ENCODE data around the gene FIGLA.

FIGLA gene

DNA sequence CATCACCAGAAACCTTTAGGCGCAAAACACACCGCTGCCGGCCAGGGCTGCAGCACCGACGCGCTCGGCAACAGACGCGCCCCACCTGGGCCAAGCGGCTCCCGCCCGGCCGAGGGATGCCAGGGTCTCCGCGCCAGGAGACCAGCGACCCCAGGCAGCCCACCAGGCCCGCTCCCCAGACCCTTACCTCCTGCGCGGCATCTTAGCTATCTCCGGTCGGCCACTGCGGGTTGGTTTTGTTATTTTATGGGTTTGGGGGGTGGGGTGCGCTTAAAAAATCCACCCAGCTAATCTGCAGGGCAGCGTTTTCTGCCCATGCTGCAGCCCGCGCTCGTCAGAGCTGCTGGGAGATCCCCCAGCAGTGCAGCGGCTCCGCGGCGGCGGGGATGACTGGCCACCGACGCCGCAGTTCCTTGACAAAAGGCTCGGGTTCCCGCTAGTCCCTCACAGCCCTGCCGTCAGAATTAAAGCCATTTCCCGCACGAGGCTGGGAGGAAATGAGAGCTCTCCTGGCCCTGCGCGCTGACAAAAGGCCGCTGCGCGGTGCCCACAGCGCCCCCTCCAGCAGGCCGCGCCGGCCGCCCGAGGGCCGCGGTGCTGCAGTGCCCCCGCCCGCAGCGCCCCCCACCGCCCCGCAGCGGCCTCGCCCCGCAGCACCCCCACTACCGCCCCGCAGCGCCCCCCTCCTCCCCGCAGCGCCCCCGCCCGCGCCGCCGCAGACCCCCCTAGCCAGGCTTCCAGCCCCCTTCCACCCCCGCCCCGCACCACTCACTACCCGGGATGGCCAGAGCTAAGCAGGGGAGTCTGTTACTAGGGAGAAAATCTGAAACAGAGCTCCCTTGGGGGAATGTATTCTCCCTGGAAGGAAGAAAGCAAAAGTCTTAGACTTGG, 22.5 kb downstream of the FIGLA start, which contains the start of gene ADD2:
Gene ADD2, minus strand, starts transcription at position 502 of the 891 bp plus-strand sequence. CDS start 61,792 bp downstream, outside the sequence.
- Histone ChIP-seq H3K9ac (ENCODE audit: low read depth, low read length) (peak within 1 kb of the TSS; percentile 85), H3K4me3 (ENCODE audit: low read length) (peak within 1 kb of the TSS; percentile 80), H3K36me3 (ENCODE audit: insufficient read depth, low read depth, low read length) (no peaks in the 10 kb centered on the region), H3K4me1 (ENCODE audit: insufficient read depth, low read length) (peaks cover 33% of the 10 kb centered on the region), H3K9me3 (ENCODE audit: insufficient read depth, low read depth, low read length) (no peaks in the 10 kb centered on the region), H3K27me3 (ENCODE audit: insufficient read depth, low read length) (no peaks in the 10 kb centered on the region), H3K27ac (ENCODE audit: low read length) (peak within 1 kb of the TSS; percentile 57)

DNA sequence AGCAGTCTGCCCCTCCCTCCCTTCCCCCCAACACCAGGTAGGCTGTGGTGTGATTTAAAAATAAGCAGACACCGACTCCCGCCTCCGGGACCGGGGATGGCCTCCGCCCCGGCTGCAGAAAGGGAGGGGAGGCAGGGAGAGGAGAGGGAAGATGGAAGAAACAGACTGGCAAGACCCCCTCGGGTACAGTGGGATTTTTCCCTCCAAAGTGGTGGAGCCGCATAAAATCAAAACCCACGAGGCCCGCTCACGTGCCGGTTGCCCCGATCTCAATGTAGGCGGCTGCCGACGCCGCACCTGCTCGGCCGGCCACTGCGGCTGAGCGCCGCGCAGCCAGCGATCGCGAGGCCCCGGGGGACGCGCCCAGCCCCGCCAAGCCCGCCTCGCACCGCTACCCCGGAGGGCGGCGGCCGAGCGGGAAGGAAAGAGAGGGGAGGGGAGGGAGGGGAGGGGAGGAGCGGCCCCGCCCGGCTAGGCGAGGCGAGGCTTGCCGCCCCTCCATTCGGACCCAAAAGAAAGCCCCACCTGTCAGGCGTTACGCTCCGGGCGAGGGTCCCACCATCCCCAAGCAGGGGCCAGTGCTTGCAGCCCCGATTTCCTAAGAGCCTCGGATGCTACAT, 23.3 kb downstream of the FIGLA start:
- Histone ChIP-seq H3K27me3 (ENCODE audit: insufficient read depth, low read length) (no peaks in the 10 kb centered on the region), H3K4me1 (ENCODE audit: insufficient read depth, low read length) (peaks cover 33% of the 10 kb centered on the region), H3K36me3 (ENCODE audit: insufficient read depth, low read depth, low read length) (no peaks in the 10 kb centered on the region), H3K4me3 (ENCODE audit: low read length) (peak overlapping the region; percentile 80), H3K27ac (ENCODE audit: low read length) (peak overlapping the region; percentile 57), H3K9me3 (ENCODE audit: insufficient read depth, low read depth, low read length) (no peaks in the 10 kb centered on the region), H3K9ac (ENCODE audit: low read depth, low read length) (peak overlapping the region; percentile 85)

DNA sequence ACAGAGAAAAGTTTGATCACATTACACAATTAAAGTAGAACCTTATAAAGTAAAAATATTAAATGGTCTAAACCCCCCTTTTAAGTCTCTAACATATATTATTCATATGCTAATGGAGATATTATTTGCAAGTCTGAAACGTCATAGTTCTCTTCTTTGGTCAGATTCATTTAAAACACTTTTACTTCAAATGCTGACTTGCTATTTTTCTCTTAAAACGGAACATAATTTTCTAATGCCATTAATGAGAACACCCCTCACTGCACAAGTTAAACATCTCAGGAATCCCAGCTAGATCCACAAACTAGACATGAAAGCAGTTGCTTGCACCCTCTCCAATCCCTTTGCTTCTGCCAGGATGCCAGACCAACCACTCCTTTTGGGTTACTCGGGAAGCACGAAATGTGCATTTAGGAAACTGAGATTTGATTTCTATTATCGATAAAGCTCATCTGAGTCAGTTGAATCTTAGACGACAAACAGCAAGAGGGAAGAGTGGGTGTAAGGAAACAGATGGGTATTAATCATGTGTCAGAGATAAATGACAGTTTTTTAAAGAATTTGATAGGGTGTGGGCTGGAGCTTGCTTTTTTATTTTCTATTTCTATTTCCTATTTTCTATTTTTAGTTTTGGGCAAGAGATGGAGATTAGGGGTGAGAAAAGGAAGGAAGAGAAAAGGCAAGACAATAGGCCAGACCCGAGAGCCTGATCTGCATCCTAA, 23.9 kb downstream of the FIGLA start:
- Histone ChIP-seq H3K9me3 (ENCODE audit: insufficient read depth, low read depth, low read length) (no peaks in the 10 kb centered on the region), H3K27ac (ENCODE audit: low read length) (peak overlapping the region; percentile 57), H3K36me3 (ENCODE audit: insufficient read depth, low read depth, low read length) (no peaks in the 10 kb centered on the region), H3K9ac (ENCODE audit: low read depth, low read length) (peak overlapping the region; percentile 85), H3K4me1 (ENCODE audit: insufficient read depth, low read length) (peaks cover 33% of the 10 kb centered on the region), H3K27me3 (ENCODE audit: insufficient read depth, low read length) (no peaks in the 10 kb centered on the region), H3K4me3 (ENCODE audit: low read length) (peak overlapping the region; percentile 80)

DNA sequence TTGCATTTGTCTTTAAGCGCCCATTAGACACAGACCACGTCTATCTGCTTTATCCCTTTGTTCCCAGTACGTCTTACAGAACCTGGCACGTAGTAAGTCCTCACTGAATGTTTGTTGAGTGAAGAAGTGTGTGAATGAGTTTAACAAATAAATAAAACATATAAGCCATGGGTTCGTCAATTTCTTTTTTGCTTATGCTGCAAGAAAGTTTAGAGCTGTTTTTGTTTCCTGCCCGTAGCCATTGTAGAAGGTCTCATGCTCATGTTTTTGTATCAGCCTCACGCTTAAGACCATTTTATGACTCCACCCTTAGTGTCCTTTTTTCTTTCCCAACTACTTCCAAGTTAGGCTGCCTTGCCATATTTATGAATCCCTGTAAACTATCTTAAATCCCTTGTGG, 24.9 kb downstream of the FIGLA start:
- Histone ChIP-seq H3K27me3 (ENCODE audit: insufficient read depth, low read length) (no peaks in the 10 kb centered on the region), H3K4me1 (ENCODE audit: insufficient read depth, low read length) (peaks cover 30% of the 10 kb centered on the region), H3K36me3 (ENCODE audit: insufficient read depth, low read depth, low read length) (no peaks in the 10 kb centered on the region), H3K4me3 (ENCODE audit: low read length) (peak overlapping the region; percentile 80; the same call in 1 of the 2 replicates), H3K27ac (ENCODE audit: low read length) (no peak overlapping the region), H3K9me3 (ENCODE audit: insufficient read depth, low read depth, low read length) (no peaks in the 10 kb centered on the region), H3K9ac (ENCODE audit: low read depth, low read length) (peak overlapping the region; percentile 16; the same call in 1 of the 2 replicates)

DNA sequence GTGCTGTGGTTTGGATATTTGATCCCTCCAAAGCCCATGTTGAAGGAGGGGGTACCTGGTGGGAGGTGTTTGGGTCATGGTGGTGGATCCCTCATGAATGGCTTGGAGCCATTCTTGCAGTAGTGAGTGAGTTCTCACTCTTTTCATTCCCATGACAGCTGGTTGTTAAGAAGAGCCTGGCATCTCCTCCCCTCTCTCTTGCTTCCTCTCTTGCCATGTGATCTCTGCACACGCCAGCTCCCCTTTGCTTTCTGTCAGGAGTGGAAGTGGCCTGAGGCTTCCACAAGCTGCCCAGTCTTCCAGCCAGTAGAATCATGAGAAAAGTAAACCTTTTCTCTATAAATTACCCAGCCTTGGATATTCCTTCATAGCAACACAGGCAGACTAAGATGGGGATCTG, 31.0 kb downstream of the FIGLA start:
- H3K27ac ChIP-seq (ENCODE audit: low read length): no peak overlapping the region
- no peaks in the 10 kb centered on the region for H3K9me3 ChIP-seq (ENCODE audit: insufficient read depth, low read depth, low read length)
- no peak overlapping the region for H3K9ac ChIP-seq (ENCODE audit: low read depth, low read length)
- peaks cover 12% of the 10 kb centered on the region; the same call in 1 of the 2 replicates for H3K4me1 ChIP-seq (ENCODE audit: insufficient read depth, low read length)
- H3K27me3 ChIP-seq (ENCODE audit: insufficient read depth, low read length): no peaks in the 10 kb centered on the region
- H3K36me3 ChIP-seq (ENCODE audit: insufficient read depth, low read depth, low read length): no peaks in the 10 kb centered on the region
- H3K4me3 ChIP-seq (ENCODE audit: low read length): no peak overlapping the region

DNA sequence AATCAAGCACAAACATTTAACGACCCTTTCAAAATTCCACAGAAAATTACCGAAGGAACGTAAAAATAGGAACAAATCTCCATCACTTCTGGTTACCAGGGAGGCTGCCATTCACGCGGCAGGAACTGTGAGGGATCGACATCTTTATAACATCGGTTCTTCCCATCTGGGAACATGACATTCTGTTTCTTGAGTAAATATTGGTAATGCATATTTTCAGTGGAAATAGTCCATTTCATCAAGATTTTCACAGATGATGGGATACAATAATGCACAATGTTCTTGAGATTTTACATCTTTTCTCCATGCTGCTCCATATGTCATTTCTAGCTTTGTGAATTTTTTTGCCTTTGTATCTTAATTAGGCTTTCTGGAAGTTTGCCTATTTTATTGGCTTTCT, 32.5 kb downstream of the FIGLA start:
- Histone ChIP-seq H3K4me1 (ENCODE audit: insufficient read depth, low read length) (peaks cover 23% of the 10 kb centered on the region; the same call in 1 of the 2 replicates), H3K27ac (ENCODE audit: low read length) (no peak overlapping the region), H3K4me3 (ENCODE audit: low read length) (no peak overlapping the region), H3K9ac (ENCODE audit: low read depth, low read length) (no peak overlapping the region), H3K9me3 (ENCODE audit: insufficient read depth, low read depth, low read length) (no peaks in the 10 kb centered on the region), H3K27me3 (ENCODE audit: insufficient read depth, low read length) (no peaks in the 10 kb centered on the region), H3K36me3 (ENCODE audit: insufficient read depth, low read depth, low read length) (no peaks in the 10 kb centered on the region)

DNA sequence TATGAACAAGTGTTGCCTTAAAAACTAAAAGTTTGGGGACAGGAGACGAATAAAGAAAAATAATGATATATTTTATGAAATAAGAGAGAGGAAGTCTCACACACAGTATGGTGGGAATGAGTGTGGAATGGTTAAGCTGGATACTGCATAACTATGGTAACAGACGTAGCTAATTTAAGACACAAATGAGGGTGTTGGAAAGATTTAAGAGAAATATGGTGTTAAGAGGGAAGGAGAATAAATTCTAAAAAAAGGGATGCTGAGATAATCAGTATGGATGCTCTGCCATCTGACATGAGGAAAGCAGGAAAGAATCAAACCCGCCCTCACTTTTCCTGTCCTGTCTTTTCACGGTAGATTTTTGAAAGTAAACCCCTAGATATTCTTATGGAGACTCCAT, 33.1 kb downstream of the FIGLA start:
- H3K9me3 ChIP-seq (ENCODE audit: insufficient read depth, low read depth, low read length): no peaks in the 10 kb centered on the region
- H3K4me3 ChIP-seq (ENCODE audit: low read length): no peak overlapping the region
- H3K4me1 ChIP-seq (ENCODE audit: insufficient read depth, low read length): peaks cover 29% of the 10 kb centered on the region; the same call in 1 of the 2 replicates
- no peak overlapping the region for H3K9ac ChIP-seq (ENCODE audit: low read depth, low read length)
- H3K36me3 ChIP-seq (ENCODE audit: insufficient read depth, low read depth, low read length): no peaks in the 10 kb centered on the region
- no peak overlapping the region for H3K27ac ChIP-seq (ENCODE audit: low read length)
- H3K27me3 ChIP-seq (ENCODE audit: insufficient read depth, low read length): no peaks in the 10 kb centered on the region

DNA sequence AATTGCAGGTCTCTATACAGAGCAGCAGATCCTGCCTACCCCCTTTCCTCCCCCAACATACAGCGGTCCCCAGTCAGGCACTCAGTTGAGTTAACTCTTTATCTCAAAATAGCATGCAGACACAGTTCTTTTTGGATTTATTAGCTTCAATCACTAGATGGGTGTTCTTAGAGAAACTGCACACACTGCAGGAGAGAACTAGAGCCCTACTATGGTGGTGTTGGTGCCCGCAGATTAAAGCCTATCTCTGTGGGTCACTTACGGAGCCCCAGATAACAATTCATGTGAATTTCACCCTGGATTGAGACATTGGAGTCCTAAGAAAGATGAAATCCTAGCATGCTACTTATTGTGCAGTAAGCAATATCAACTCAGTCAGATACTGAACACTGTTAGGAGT, 34.3 kb downstream of the FIGLA start:
- no peaks in the 10 kb centered on the region for H3K27me3 ChIP-seq (ENCODE audit: insufficient read depth, low read length)

DNA sequence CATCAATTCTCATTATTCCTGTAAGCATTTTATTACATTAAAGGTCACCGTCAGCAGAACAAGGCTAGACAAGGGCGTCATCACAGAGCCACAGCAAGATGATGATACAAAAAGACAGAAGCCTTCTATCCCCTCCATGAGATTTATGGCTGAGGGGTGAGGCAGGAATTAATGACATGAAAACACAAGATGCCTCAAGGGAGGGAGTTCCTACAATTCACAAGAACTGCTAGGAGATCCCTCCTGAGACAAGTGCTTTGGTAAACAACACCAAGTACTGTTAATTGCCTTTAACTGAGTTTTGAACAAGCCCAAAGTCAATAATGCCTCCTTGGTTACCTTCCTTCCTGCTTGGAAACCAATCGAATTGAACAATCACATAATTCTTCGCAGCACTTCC, 36.5 kb downstream of the FIGLA start:
- no peak overlapping the region for H3K27ac ChIP-seq (ENCODE audit: low read length)
- H3K36me3 ChIP-seq (ENCODE audit: insufficient read depth, low read depth, low read length): no peaks in the 10 kb centered on the region
- H3K9ac ChIP-seq (ENCODE audit: low read depth, low read length): no peak overlapping the region
- peaks cover 27% of the 10 kb centered on the region; the same call in 1 of the 2 replicates for H3K4me1 ChIP-seq (ENCODE audit: insufficient read depth, low read length)
- no peaks in the 10 kb centered on the region for H3K9me3 ChIP-seq (ENCODE audit: insufficient read depth, low read depth, low read length)
- no peaks in the 10 kb centered on the region for H3K27me3 ChIP-seq (ENCODE audit: insufficient read depth, low read length)
- no peak overlapping the region for H3K4me3 ChIP-seq (ENCODE audit: low read length)

More for the DNA sequence above, 34.3 kb downstream of the FIGLA start:
- Histone ChIP-seq H3K4me3 (ENCODE audit: low read length) (no peak overlapping the region), H3K4me1 (ENCODE audit: insufficient read depth, low read length) (peaks cover 30% of the 10 kb centered on the region; the same call in 1 of the 2 replicates), H3K27ac (ENCODE audit: low read length) (no peak overlapping the region), H3K9ac (ENCODE audit: low read depth, low read length) (no peak overlapping the region), H3K36me3 (ENCODE audit: insufficient read depth, low read depth, low read length) (no peaks in the 10 kb centered on the region), H3K9me3 (ENCODE audit: insufficient read depth, low read depth, low read length) (no peaks in the 10 kb centered on the region)

DNA sequence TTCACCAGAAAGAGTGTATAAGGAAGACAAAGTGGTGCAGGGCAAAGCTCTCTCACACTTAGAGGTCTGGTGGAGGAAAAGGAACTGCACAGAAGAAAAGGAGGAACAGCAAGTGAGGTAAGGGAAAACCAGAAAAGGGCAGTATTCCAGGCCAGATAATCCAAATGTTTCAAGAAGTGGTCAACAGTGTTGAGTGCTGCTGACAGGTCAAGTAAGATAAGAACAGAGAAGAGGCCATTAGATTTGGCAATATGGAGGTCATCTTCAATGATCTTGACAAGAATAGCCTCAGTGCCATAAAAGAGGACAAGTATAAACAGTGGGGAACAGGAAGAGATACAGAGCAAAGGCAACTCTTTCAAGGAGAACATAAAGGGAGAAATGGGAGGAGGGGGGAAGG, 37.4 kb downstream of the FIGLA start:
- H3K9ac ChIP-seq (ENCODE audit: low read depth, low read length): no peak overlapping the region
- H3K4me3 ChIP-seq (ENCODE audit: low read length): no peak overlapping the region
- peaks cover 27% of the 10 kb centered on the region; the same call in 1 of the 2 replicates for H3K4me1 ChIP-seq (ENCODE audit: insufficient read depth, low read length)
- H3K27ac ChIP-seq (ENCODE audit: low read length): no peak overlapping the region
- H3K9me3 ChIP-seq (ENCODE audit: insufficient read depth, low read depth, low read length): no peaks in the 10 kb centered on the region
- H3K27me3 ChIP-seq (ENCODE audit: insufficient read depth, low read length): no peaks in the 10 kb centered on the region
- no peaks in the 10 kb centered on the region for H3K36me3 ChIP-seq (ENCODE audit: insufficient read depth, low read depth, low read length)

DNA sequence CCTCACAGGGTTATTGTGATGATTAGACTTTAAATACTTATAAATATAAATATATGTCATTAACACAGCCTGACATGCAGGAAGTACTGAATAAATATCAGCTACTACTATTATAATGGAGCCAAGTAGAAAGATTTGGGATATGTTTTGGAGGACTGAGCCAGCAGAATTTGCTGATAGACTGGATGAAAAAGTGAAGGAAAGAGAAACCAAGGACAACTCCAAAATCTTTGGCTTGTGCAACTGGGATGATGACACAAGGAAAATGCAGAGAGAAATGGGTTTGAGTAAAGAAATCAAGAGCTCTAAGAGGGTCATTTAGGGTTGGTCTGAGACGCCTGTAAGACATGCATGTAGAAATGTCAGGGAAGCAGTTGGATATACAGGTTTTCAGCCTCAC, 38.0 kb downstream of the FIGLA start:
- Histone ChIP-seq H3K9ac (ENCODE audit: low read depth, low read length) (no peak overlapping the region), H3K27ac (ENCODE audit: low read length) (no peak overlapping the region), H3K9me3 (ENCODE audit: insufficient read depth, low read depth, low read length) (no peaks in the 10 kb centered on the region), H3K4me1 (ENCODE audit: insufficient read depth, low read length) (peaks cover 27% of the 10 kb centered on the region; the same call in 1 of the 2 replicates), H3K4me3 (ENCODE audit: low read length) (no peak overlapping the region), H3K36me3 (ENCODE audit: insufficient read depth, low read depth, low read length) (no peaks in the 10 kb centered on the region), H3K27me3 (ENCODE audit: insufficient read depth, low read length) (no peaks in the 10 kb centered on the region)

All from iPS-20b (cell line).